Femur (tissue), 1 donor: ENCODE measurements around the gene ABHD12.

ENCODE experiments used
- DNase-seq: peaks from one replicate; pipeline ENCODE4 v3.0.0-alpha.2; 2017

Gene ABHD12

DNA sequence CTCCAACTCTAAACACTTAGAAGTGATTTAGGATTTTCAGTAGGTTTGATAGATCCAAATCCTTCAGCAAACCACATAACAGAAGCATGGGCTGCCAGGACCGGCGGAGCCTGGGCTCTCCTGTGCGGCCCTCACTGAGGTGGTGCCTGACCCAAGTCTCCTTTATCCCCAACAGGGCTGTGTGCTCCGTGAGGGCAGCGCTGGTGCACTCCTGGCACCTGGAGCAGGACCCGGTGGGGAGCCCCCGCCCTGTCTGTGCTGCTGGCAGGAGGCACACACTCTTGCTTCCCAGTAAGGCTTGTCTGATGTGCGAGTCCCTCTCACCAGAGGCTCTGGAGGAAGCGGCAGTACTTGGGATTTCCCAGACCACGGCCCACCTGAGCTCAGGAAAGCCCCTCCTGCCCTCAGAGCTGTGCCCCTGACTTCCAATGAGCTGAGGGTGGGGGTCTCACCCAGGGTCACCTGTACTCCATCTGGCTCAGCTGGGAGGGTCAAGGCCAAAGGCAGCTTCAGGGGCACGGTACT lies 86.5 kb downstream of the ABHD12 start:
- DNase-seq = no peak

- no peak for DNase-seq
Observed at GRCh38 chr20:25303292-25304024, 87.2 kb downstream of the ABHD12 start.

DNA sequence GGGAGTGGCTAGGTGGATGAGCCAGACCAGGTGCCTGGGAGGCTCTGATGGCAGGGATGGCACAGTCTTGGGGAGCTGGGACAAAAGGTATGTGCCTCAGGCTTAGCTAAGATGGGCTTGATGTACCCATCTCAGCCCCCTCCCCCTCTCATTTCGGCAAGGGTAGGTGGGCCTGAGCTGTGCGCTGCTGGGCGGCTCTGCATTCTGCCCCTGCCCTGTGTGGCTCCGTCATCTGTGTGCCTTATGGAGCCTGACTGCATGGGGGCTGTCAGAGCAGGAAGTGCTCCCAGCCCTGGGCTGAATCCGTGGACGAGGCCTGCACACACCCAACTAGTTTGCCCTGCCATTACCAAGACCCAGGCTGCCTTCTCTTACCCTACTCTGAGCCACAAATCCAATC lies 88.0 kb downstream of the ABHD12 start:
- no peak for DNase-seq

GRCh38 chr20:25301357-25301920 lies 89.2 kb downstream of the ABHD12 start:
- DNase-seq = no peak

DNA sequence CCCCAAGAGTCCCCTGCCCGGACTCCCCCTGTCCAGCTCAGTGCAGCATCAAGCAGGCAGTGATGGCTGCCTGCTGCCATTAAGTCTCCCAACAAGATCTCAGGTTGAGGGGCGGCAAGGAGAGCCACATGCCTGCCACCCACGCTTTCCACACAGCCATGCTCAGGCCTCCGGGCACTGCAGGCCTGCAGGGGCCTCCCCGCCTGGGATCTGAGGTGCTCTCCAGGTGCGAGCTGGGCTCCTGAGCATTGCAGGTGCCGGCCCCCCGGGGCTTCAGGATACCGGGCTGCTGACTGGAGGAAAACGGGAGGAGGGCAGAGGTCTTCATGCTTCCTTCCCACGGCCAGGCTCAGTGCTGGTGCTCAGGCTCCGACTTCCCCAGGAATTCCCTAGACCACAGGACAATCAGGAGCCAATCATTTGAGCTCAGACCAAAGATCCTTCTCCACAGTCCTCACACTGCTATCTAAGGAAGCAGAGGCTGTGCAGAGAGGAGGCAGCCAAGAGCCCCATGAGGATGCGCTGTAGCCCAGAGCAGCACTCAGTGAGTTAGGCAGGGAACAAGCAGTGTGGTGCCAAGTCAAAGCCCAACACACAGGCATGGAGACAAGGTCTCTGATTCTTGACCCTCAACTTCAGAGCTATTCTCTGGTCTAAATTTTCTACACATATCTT lies 90.0 kb downstream of the ABHD12 start:
- no peak for DNase-seq

- DNase-seq = no peak
Observed at GRCh38 chr20:25299806-25300205, 90.8 kb downstream of the ABHD12 start.

GRCh38 chr20:25297141-25297905 lies 93.3 kb downstream of the ABHD12 start:
- no peak for DNase-seq

DNA sequence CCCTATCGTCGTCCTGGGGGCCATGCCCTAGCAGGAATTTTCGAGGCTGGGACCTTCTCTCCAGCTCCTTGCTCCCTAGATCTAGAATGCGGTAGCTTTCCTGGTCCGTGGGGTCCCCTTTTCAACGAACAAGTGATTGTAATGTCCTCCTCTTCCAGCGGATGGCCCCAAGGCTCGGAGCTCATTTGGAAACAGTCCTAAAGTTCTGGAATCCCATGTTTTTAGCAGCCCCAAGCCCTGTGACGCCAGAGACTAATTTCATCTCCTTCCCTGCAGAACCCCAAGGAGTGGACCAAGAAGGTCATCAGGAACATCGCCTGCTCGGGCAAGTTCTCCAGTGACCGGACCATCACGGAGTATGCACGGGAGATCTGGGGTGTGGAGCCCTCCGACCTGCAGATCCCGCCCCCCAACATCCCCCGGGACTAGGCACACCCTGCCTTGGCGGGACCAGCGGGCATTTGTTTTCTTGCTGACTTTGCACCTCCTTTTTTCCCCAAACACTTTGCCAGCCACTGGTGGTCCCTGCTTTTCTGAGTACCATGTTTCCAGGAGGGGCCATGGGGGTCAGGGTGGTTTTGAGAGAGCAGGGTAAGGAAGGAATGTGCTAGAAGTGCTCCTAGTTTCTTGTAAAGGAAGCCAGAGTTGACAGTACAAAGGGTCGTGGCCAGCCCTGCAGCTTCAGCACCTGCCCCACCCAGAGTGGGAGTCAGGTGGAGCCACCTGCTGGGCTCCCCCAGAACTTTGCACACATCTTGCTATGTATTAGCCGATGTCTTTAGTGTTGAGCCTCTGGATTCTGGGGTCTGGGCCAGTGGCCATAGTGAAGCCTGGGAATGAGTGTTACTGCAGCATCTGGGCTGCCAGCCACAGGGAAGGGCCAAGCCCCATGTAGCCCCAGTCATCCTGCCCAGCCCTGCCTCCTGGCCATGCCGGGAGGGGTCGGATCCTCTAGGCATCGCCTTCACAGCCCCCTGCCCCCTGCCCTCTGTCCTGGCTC lies 94.2 kb downstream of the ABHD12 start:
- DNase-seq = no peak

- DNase-seq = no peak
Observed at GRCh38 chr20:25295386-25296093, 95.1 kb downstream of the ABHD12 start.

- DNase-seq = peak; percentile 61
Observed at GRCh38 chr20:25294459-25295385, 95.9 kb downstream of the ABHD12 start.

DNA sequence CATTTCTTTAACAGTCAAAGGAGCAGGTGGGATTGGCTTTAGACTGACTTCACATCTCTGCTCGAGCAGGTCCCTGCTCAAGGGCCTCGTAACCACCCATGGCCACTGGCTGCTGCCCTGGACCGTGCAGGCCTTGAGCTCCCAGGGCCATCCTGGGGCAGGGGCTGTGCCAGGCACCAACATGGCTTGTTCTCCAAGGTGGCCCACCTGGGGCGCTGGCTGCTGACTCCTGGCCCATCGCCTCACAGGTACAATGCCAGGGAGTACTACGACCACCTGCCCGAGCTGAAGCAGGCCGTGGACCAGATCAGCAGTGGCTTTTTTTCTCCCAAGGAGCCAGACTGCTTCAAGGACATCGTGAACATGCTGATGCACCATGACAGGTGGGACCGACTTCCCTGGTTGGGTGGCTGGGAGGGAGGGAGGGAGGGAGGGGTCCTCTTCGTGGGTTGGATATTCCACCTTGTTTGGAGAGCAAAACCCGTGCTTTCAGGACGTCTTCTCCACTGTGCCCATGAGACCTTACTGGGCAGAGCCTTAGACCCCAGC lies 96.7 kb downstream of the ABHD12 start:
- no peak for DNase-seq

DNA sequence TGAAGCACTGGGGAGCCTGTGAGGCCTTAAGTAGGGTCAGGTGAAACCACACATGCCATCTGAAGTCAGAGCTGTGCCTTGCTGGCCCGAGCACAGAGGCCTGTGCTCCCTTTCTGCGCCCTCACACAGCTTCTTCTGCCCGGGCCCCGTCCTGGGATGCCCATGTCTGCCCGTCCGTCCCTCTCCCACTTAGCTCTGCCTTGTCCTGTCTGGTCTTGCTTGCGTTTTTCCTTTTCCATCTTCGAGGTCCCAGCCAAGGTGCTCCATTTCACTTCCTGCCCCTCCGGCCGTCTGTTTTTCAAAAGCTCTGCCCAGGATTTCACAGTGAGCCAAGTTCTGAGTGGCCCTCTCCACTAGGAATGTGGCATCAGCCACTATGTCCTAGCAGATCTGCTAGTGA lies 97.1 kb downstream of the ABHD12 start:
- DNase-seq = no peak

DNA sequence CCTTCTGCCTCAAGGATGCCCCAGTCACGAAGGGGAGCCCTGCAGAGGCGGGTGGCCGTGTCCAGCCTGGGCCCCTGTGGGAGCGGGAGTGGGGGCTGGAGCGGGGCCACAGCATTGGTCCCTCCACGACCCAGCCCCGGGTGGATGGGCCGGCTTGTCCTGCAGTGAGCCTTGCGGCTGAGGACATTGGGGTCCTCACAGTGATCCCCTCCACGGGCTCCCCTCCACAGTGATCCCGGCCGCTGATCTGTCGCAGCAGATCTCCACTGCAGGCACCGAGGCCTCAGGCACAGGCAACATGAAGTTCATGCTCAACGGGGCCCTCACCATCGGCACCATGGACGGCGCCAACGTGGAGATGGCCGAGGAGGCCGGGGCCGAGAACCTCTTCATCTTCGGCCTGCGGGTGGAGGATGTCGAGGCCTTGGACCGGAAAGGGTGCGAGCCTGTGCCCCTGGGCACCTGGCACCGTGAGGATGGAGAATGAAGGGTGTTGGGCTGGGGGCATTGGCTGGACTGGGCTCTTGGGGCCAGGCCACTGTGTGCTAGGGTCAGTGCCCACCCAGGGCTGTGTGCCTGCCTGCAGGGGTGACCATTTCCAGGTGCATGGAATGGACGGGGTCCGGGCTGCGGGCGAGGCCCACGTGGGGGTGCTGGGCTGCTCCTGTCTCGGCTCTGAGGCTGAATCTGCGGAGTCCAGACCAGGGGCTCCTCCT lies 98.3 kb downstream of the ABHD12 start:
- DNase-seq = no peak

GRCh38 chr20:25291432-25292133 lies 99.1 kb downstream of the ABHD12 start:
- DNase-seq = no peak

DNA sequence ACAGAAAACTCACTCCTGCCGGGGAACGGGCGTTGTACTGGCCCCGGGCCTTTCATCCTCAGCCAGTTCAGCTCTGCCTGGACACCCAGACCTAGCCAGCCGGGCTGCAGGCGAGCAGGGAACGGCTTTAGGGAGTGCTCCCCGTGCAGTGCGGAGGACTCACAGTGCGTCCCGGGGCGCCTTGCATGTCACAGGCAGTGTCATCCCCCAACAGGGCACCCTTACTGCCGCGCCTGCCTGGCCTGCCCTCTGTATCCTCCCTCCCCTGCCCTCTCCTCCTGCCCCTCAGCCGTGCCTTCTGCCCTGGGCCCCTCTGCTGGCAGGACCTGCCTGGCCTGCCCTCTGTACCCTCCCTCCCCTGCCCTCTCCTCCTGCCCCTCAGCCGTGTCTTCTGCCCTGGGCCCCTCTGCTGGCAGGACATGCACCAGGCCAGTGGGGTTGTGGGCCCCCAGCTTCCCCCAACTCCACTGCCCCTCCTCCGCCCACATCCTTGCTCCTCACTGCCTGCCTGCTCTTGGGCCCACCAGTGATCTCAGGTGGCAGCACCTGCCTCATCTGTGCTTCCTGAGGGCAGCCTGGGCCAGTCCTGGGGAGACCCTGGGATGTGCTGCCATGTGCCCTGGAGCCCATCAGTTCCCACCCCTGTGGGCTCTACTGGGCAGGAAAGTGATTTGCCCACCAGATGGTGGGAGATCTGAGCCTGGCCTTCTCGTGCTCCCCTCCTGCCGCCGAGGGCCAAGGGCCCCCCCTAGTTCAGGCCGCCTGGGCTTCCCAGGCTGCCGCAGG lies 99.8 kb downstream of the ABHD12 start:
- DNase-seq = no peak

DNA sequence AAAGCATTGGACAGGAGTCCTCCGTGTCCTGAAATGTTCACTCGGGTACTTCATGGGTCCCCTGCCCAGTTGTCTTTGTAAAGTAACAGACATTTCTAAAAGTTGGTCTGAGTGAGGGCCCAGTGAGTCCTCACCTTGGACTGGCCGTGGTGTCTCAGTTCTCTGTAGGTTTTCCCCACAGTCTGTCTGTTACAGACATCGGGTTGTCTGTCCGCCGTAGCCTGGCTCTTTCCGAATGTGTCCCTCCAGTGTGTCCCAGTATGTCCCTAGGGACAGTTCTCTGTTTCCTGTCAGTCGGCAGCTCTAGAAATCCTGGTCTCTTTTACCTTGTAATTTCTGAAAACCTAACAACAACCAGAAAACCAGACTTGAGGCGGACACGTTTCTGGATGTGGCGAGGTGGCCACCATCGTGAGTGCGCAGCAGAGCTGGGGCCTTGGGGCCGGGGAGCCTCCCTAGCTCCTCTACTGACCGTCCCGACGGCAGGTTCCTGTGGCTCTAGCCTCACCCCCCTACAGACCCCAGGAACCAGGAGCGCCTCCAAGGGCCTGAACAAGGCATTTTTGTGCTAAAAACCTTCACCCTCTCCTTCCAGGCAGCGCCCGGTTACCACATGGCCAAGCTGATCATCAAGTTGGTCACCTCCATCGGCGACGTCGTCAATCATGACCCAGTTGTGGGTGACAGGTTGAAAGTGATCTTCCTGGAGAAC lies 100.6 kb downstream of the ABHD12 start:
- DNase-seq = no peak
